Hair follicle dermal papilla cell (primary cell): ENCODE results near the gene GRIP1. TPM values are rescaled to one million over a fixed set of nuclear protein-coding genes. Genes with fewer than 3 reads are reported as not detected.

ENCODE experiments used
- small RNA-seq: library from RNA; depleted of rRNA; stranded (forward); fragments of <200 nt; gene quantifications from one replicate; pipeline ENCODE3, GENCODE V24; 2012
- total RNA-seq: library from RNA; depleted of rRNA; stranded (reverse); fragments of >200 nt; gene quantifications from 2 replicates; pipeline ENCODE4 v1.2.3, GENCODE V29; 2012

GRIP1 gene, protein sequence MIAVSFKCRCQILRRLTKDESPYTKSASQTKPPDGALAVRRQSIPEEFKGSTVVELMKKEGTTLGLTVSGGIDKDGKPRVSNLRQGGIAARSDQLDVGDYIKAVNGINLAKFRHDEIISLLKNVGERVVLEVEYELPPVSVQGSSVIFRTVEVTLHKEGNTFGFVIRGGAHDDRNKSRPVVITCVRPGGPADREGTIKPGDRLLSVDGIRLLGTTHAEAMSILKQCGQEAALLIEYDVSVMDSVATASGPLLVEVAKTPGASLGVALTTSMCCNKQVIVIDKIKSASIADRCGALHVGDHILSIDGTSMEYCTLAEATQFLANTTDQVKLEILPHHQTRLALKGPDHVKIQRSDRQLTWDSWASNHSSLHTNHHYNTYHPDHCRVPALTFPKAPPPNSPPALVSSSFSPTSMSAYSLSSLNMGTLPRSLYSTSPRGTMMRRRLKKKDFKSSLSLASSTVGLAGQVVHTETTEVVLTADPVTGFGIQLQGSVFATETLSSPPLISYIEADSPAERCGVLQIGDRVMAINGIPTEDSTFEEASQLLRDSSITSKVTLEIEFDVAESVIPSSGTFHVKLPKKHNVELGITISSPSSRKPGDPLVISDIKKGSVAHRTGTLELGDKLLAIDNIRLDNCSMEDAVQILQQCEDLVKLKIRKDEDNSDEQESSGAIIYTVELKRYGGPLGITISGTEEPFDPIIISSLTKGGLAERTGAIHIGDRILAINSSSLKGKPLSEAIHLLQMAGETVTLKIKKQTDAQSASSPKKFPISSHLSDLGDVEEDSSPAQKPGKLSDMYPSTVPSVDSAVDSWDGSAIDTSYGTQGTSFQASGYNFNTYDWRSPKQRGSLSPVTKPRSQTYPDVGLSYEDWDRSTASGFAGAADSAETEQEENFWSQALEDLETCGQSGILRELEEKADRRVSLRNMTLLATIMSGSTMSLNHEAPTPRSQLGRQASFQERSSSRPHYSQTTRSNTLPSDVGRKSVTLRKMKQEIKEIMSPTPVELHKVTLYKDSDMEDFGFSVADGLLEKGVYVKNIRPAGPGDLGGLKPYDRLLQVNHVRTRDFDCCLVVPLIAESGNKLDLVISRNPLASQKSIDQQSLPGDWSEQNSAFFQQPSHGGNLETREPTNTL
- 0.81 TPM in 1 of 2 replicates, not detected in the other for total RNA-seq

DNA sequence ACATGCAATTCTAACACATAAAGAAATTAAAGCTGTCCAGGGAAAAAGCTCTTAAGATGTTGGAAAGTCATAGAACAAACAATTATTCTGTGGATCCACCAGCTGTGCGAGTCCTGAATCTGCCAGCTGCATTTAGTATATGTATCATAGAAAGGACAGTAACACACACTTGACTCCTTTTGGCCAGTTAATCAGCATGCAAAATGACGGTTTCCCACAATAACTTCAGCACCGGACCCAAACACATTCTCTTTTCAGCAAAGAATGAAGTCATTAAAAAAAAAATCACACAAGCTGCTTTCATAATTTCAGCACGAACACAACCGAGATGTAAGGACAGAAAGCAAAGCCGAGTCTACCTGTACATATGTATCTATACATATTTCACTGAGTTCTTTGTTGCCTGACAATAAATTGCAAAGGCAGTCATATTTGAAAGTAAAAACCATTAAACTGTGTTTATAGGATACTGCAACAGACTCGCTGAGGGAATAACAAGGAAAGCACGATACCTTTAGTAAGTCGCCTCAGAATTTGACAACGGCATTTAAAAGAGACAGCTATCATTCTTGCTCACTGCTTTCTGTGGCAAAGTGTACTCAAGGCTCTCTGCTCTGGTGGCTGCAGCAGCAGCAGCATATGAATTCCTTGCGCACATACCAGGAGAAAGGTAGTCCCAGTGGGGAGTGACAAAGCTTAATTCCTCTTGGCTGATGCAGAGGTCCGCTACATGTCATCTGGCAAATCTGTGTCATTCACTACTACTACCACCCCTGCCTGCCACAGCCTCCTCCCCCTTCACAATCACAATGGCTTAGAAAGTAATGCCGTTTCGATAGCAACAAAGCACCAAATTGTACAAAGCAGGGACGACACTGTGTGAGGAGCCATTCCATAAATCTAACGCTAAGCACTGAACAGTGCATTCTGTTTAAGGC is at the start of gene GRIP1:
Gene GRIP1, minus strand, starts transcription at position 739 of the 938 bp plus-strand sequence. Its CDS starts 172 bp downstream, at position 567.

GRCh38 chr12:66301944-66302826 is 376.7 kb downstream of the GRIP1 start, which contains the start of gene HELB:
TSS of gene HELB (plus strand) at chr12:66302493. CDS start at chr12:66302604, 111 bp downstream.

Small RNA genes lying within 50 kb of the gene (small RNA-seq; reads per million reads assigned to genes)
- gene OSBPL9P5: not detected
